Sigmoid colon (tissue), 4 donors: Measurements from ENCODE around the gene CLRN3.

Experiments used
- CTCF ChIP-seq, 4 experiments: fragments of 450-650 bp in 3 of 4; fragments of 200-600 bp in 1 of 4; IDR thresholded peaks; one replicate each; pipeline ENCODE4 v1.5.1; 2016 to 2019; ENCODE audit warnings: antibody characterized with exemption in 4 of 4, mild to moderate bottlenecking in 3 of 4, moderate library complexity in 2 of 4
- EP300 ChIP-seq, 4 donors: sonication (generic); formaldehyde crosslinking; IDR thresholded peaks; one replicate each; pipeline ENCODE4 v1.6.1; 2017; ENCODE audit warnings: antibody characterized with exemption in 4 of 4
- POLR2A ChIP-seq, 2 donors: fragments of 450-650 bp; IDR thresholded peaks; one replicate each; pipeline ENCODE4 v1.6.1; 2016; ENCODE audit warnings: antibody characterized with exemption in 2 of 2, mild to moderate bottlenecking in 2 of 2, moderate library complexity in 2 of 2
- POLR2AphosphoS5 ChIP-seq, 4 donors: sonication (generic); formaldehyde crosslinking; IDR thresholded peaks; one replicate each; pipeline ENCODE4 v1.6.1; 2017; ENCODE audit warnings: antibody characterized with exemption in 4 of 4

GRCh38 chr10:127836176-127836575 lies 56.6 kb downstream of the CLRN3 start:
- TF ChIP-seq POLR2AphosphoS5 (IDR thresholded peaks at IDR 0.05): no peak
- TF ChIP-seq CTCF (IDR thresholded peaks at IDR 0.05): no peak
- TF ChIP-seq POLR2A (IDR thresholded peaks at IDR 0.05): no peak
- no peak for TF ChIP-seq EP300 (IDR thresholded peaks at IDR 0.05)
